ENCODE results near the gene MAGI3. TPM values are rescaled to one million over a fixed set of nuclear protein-coding genes. Genes with fewer than 3 reads are reported as not detected.
"Not testable (repeated sequence)": the region's sequence is repeated elsewhere in the genome, so short reads cannot be mapped to it uniquely, and the experiment has no call there.

MAGI3 gene
- total RNA-seq, 2 donors from 2014 or later = 23.4 to 29.4 TPM

GRCh38 chr1:113405573-113405972 is 15.3 kb downstream of the MAGI3 start:
- H3K36me3 ChIP-seq = no peaks in the 10 kb centered on the region
- H3K4me3 ChIP-seq = no peak overlapping the region
- ATAC-seq (ENCODE audit: insufficient number of reproducible peaks, low FRiP score, low read depth) = no peak
- no peaks in the 10 kb centered on the region for H3K9me3 ChIP-seq
- no peak overlapping the region for H3K27ac ChIP-seq
- no peak for DNase-seq (ENCODE audit: low spot score)
- H3K27me3 ChIP-seq (replicated peaks; ENCODE audit: insufficient read depth) = no peaks in the 10 kb centered on the region
- H3K4me1 ChIP-seq (ENCODE audit: control insufficient read depth in 1 of 2, low read depth in 2 of 2) = peaks cover 1 to 5% of the 10 kb centered on the region in 2 donors
- no peak for TF ChIP-seq CTCF (IDR thresholded peaks at IDR 0.05)

GRCh38 chr1:113406149-113406548 is 15.8 kb downstream of the MAGI3 start:
- H3K27ac ChIP-seq; H3K4me1 ChIP-seq (ENCODE audit: control insufficient read depth in 1 of 2, low read depth in 2 of 2); H3K36me3 ChIP-seq; H3K27me3 ChIP-seq (replicated peaks; ENCODE audit: insufficient read depth); H3K9me3 ChIP-seq; ATAC-seq (ENCODE audit: insufficient number of reproducible peaks, low FRiP score, low read depth); H3K4me3 ChIP-seq; DNase-seq (ENCODE audit: low spot score): not testable (repeated sequence)

GRCh38 chr1:113409363-113409762 is 19.0 kb downstream of the MAGI3 start:
- DNase-seq (ENCODE audit: low spot score) (no peak), ATAC-seq (ENCODE audit: insufficient number of reproducible peaks, low FRiP score, low read depth) (no peak)
- H3K4me1 ChIP-seq (ENCODE audit: control insufficient read depth in 1 of 2, low read depth in 2 of 2) = peaks cover 8 to 9% of the 10 kb centered on the region in 2 donors
- H3K9me3 ChIP-seq = no peaks in the 10 kb centered on the region
- no peaks in the 10 kb centered on the region for H3K36me3 ChIP-seq
- H3K27ac ChIP-seq = no peak overlapping the region
- no peak overlapping the region for H3K4me3 ChIP-seq
- TF ChIP-seq CTCF (IDR thresholded peaks at IDR 0.05) = no peak
- H3K27me3 ChIP-seq (replicated peaks; ENCODE audit: insufficient read depth) = no peaks in the 10 kb centered on the region

GRCh38 chr1:113412020-113412419 is 21.7 kb downstream of the MAGI3 start:
- H3K9me3 ChIP-seq; H3K27ac ChIP-seq; H3K36me3 ChIP-seq; DNase-seq (ENCODE audit: low spot score); H3K27me3 ChIP-seq (replicated peaks; ENCODE audit: insufficient read depth); H3K4me3 ChIP-seq; ATAC-seq (ENCODE audit: insufficient number of reproducible peaks, low FRiP score, low read depth): not testable (repeated sequence)
- peaks cover 9 to 13% of the 10 kb centered on the region in 2 donors for H3K4me1 ChIP-seq (ENCODE audit: control insufficient read depth in 1 of 2, low read depth in 2 of 2)

GRCh38 chr1:113415310-113416070 is 25.2 kb downstream of the MAGI3 start:
- Histone ChIP-seq H3K9me3 (no peaks in the 10 kb centered on the region), H3K4me3 (no peak overlapping the region), H3K27me3 (replicated peaks; ENCODE audit: insufficient read depth) (no peaks in the 10 kb centered on the region), H3K27ac (no peak overlapping the region), H3K4me1 (ENCODE audit: control insufficient read depth in 1 of 2, low read depth in 2 of 2) (peaks cover 9 to 12% of the 10 kb centered on the region in 2 donors), H3K36me3 (no peaks in the 10 kb centered on the region)
- DNase-seq (ENCODE audit: low spot score) (no peak), ATAC-seq (ENCODE audit: insufficient number of reproducible peaks, low FRiP score, low read depth) (no peak)
- TF ChIP-seq CTCF (IDR thresholded peaks at IDR 0.05) = no peak

- not testable (repeated sequence) for H3K4me3 ChIP-seq; H3K27me3 ChIP-seq (replicated peaks; ENCODE audit: insufficient read depth); DNase-seq (ENCODE audit: low spot score); H3K36me3 ChIP-seq; H3K4me1 ChIP-seq (ENCODE audit: control insufficient read depth in 1 of 2, low read depth in 2 of 2); H3K27ac ChIP-seq; ATAC-seq (ENCODE audit: insufficient number of reproducible peaks, low FRiP score, low read depth); H3K9me3 ChIP-seq
Observed at GRCh38 chr1:113416071-113416470, 25.8 kb downstream of the MAGI3 start.

All from thoracic aorta (tissue), 2 donors.